HepG2 (cell line): ENCODE measurements around the gene CCDC192. TPM values are rescaled to one million over a fixed set of nuclear protein-coding genes. Genes with fewer than 3 reads are reported as not detected.
A peak's percentile ranks its signal among the peaks of the same experiment; 100 is the strongest.

Experiments used
- ATAC-seq: fragments of 200-7000 bp; cut with Tn5 transposase; 3 replicates; pipeline ENCODE4 v1.9.1; 2020; ENCODE audit warnings: mild to moderate bottlenecking, moderate library complexity
- BruUV-seq: library from RNA; stranded (reverse); fragments of 400-500 nt; replicated peaks from 2 replicates; lab custom pipeline; 2021; lab: Mats Ljungman, UMichigan
- CTCF ChIA-PET: fragments of 300-600 bp; formaldehyde crosslinking; extraction: SDS; loops from one replicate; lab custom pipeline; 2021; ENCODE audit warnings: low total read pairs, inconsistent platforms, low intra/inter-chr PET ratio; lab: Yijun Ruan, JAX
- POLR2A ChIA-PET: fragments of 350-600 bp; sonication (Branson Sonifier 250); formaldehyde crosslinking; loops from one replicate; lab custom pipeline; 2020; ENCODE audit warnings: antibody characterized with exemption, inconsistent platforms; lab: Yijun Ruan, JAX
- DNase-seq: peaks from one replicate; pipeline ENCODE4 v3.0.0-alpha.2; 2015; ENCODE audit warnings: low spot score
- FAIRE-seq: peaks from 3 replicates; lab custom pipeline; 2011; peaks lifted over from hg19 to GRCh38; lab: Jason Lieb, UNC
- H2AFZ ChIP-seq: one replicate; pipeline ENCODE4 v1.6.1; 2011; ENCODE audit warnings: low read length, inconsistent platforms
- H3K27ac ChIP-seq: fragments of 300-600 bp; 3 replicates; pipeline ENCODE4 v1.8.0; 2011; ENCODE audit warnings: mixed run types, mild to moderate bottlenecking, mixed read lengths, low read length, inconsistent platforms; ENCODE audit not compliant: insufficient read depth; ENCODE audit errors: extremely low read length
- H3K27me3 ChIP-seq, 2 experiments: fragments of 200-600 bp in 1 of 2; 2 replicates in 1 of 2; 3 replicates in 1 of 2; pipeline versions ENCODE4 v1.6.0 to v1.8.0; 2011; ENCODE audit warnings: low read length in 2 of 2, mild to moderate bottlenecking in 2 of 2, moderate library complexity in 2 of 2, inconsistent platforms in 1 of 2; ENCODE audit not compliant: insufficient read depth in 2 of 2, control insufficient read depth in 1 of 2
- H3K36me3 ChIP-seq, 2 experiments: fragments of 200-600 bp in 1 of 2; replicated peaks in 1 of 2; 2 replicates in 1 of 2; 3 replicates in 1 of 2; pipeline versions ENCODE4 v1.5.1 to v1.8.0; 2011; ENCODE audit warnings: low read length in 2 of 2, inconsistent platforms in 1 of 2; ENCODE audit not compliant: insufficient read depth in 2 of 2, control insufficient read depth in 1 of 2
- H3K4me1 ChIP-seq: 2 replicates; pipeline ENCODE4 v1.5.1; 2012; ENCODE audit warnings: low read length, inconsistent platforms; ENCODE audit not compliant: insufficient read depth
- H3K4me2 ChIP-seq: 2 replicates; pipeline ENCODE4 v1.6.0; 2011; ENCODE audit warnings: low read depth, low read length, inconsistent platforms
- H3K4me3 ChIP-seq, 3 experiments: fragments of 200-600 bp in 1 of 3; sonication (generic), shearing (Covaris generic) in 1 of 3; replicated peaks in 1 of 3; 2 replicates each; pipeline ENCODE4 v1.5.1; 2011 to 2016; ENCODE audit warnings: low read length in 3 of 3, inconsistent platforms in 2 of 3, low read depth in 2 of 3, mild to moderate bottlenecking in 2 of 3, control low read depth in 1 of 3, mixed read lengths in 1 of 3; ENCODE audit not compliant: insufficient read depth in 1 of 3
- H3K79me2 ChIP-seq: one replicate; pipeline ENCODE4 v1.6.1; 2011; ENCODE audit warnings: low read length, inconsistent platforms; ENCODE audit not compliant: insufficient read depth
- H3K9ac ChIP-seq: 2 replicates; pipeline ENCODE4 v1.6.0; 2011; ENCODE audit warnings: mild to moderate bottlenecking, low read depth, low read length, inconsistent platforms; ENCODE audit not compliant: insufficient read depth
- H3K9me3 ChIP-seq: 2 replicates; pipeline ENCODE4 v1.5.1; 2012; ENCODE audit warnings: mild to moderate bottlenecking, low read length
- H4K20me1 ChIP-seq: 2 replicates; pipeline ENCODE4 v1.6.0; 2011; ENCODE audit warnings: inconsistent platforms, mild to moderate bottlenecking, low read length, moderate library complexity; ENCODE audit not compliant: insufficient read depth
- CENPX ChIP-seq: sonication (generic); formaldehyde crosslinking; IDR thresholded peaks from 2 replicates; pipeline ENCODE4 v1.9.0; 2021; ENCODE audit warnings: mild to moderate bottlenecking, missing genetic modification reagents, moderate library complexity
- DNMT3B ChIP-seq: conservative IDR thresholded peaks from 2 replicates; pipeline ENCODE4 v1.6.1; 2016; ENCODE audit warnings: missing biosample characterization, control low read depth
- HMG20A ChIP-seq: IDR thresholded peaks from 2 replicates; pipeline ENCODE4 v1.6.1; 2016; ENCODE audit warnings: borderline replicate concordance
- HOXA9 ChIP-seq: sonication (generic); formaldehyde crosslinking; IDR thresholded peaks from 2 replicates; pipeline ENCODE4 v1.8.1; 2022; ENCODE audit warnings: missing genetic modification reagents, mild to moderate bottlenecking, moderate library complexity, borderline replicate concordance
- KMT2A ChIP-seq: sonication (generic); formaldehyde crosslinking; IDR thresholded peaks from 2 replicates; pipeline ENCODE4 v1.4.0; 2020; ENCODE audit warnings: missing genetic modification reagents
- MAFF ChIP-seq: IDR thresholded peaks from 2 replicates; pipeline ENCODE4 v1.6.1; 2011; ENCODE audit warnings: low read depth, low read length, improper control_type of control experiment
- NCOR1 ChIP-seq: fragments of 200-600 bp; sonication (generic); IDR thresholded peaks from 2 replicates; pipeline ENCODE4 v1.7.0; 2017; ENCODE audit warnings: antibody characterized with exemption, low read length, borderline replicate concordance
- POGZ ChIP-seq: sonication (generic); formaldehyde crosslinking; IDR thresholded peaks from 2 replicates; pipeline ENCODE4 v1.4.0; 2020; ENCODE audit warnings: mild to moderate bottlenecking, missing genetic modification reagents
- PPARG ChIP-seq: conservative IDR thresholded peaks from 2 replicates; pipeline ENCODE4 v1.6.1; 2016; ENCODE audit warnings: missing biosample characterization, missing genetic modification reagents
- SMYD3 ChIP-seq: sonication (generic); formaldehyde crosslinking; IDR thresholded peaks from 2 replicates; pipeline ENCODE4 v1.8.1; 2023; ENCODE audit warnings: mild to moderate bottlenecking, missing genetic modification reagents
- ZBTB7A ChIP-seq: sonication (generic); formaldehyde crosslinking; IDR thresholded peaks from 2 replicates; pipeline ENCODE4 v1.8.0; 2022; ENCODE audit warnings: mild to moderate bottlenecking, missing genetic modification reagents
- ZNF18 ChIP-seq: sonication (generic); formaldehyde crosslinking; IDR thresholded peaks from 2 replicates; pipeline ENCODE4 v1.8.0; 2022; ENCODE audit warnings: mild to moderate bottlenecking, missing genetic modification reagents; ENCODE audit not compliant: insufficient replicate concordance
- ZNF207 ChIP-seq: fragments of 450-650 bp; IDR thresholded peaks from 2 replicates; pipeline ENCODE4 v1.6.1; 2016; ENCODE audit warnings: antibody characterized with exemption, borderline replicate concordance
- ZNF224 ChIP-seq: sonication (generic); formaldehyde crosslinking; IDR thresholded peaks from 2 replicates; pipeline ENCODE4 v1.5.0; 2020; ENCODE audit warnings: mild to moderate bottlenecking, missing genetic modification reagents
- ZNF670 ChIP-seq: sonication (generic); formaldehyde crosslinking; IDR thresholded peaks from 2 replicates; pipeline ENCODE4 v1.8.0; 2022; ENCODE audit warnings: mild to moderate bottlenecking, missing genetic modification reagents, borderline replicate concordance
- WGBS: methylation state at CpG from one replicate; pipeline ENCODE4 v1.1.6; 2017; ENCODE audit warnings: low lambda C conversion rate; 5-methylcytosine and 5-hydroxymethylcytosine counted together
- in situ Hi-C: cut with HindIII; loops from 2 replicates; pipeline ENCODE4 v1.10.0; 2017; ENCODE audit warnings: low pct_unique_long_range_greater_than_20kb; ENCODE audit not compliant: extremely low pct_ligation_motif_present
- intact Hi-C: fragments of 100-400 bp; cut with micrococcal nuclease; formaldehyde crosslinking; loops from one replicate; pipeline ENCODE4 v1.10.0; 2022; ENCODE audit not compliant: unreplicated experiment
- polyA plus RNA-seq, 8 experiments: library from polyadenylated mRNA; depleted of rRNA in 3 of 8; stranded (reverse) in 7 of 8; unstranded in 1 of 8; fragments of >200 nt; fragmentation: Illumina TruSeq in 4 of 8; extraction: Trizol in 4 of 8; gene quantifications; 2 replicates each; pipeline versions ENCODE4 v1.2.1 to v1.2.3, GENCODE V29; 2011 to 2016; ENCODE audit warnings: low read depth in 4 of 8, missing spikeins in 1 of 8, mixed read lengths in 1 of 8; ENCODE audit not compliant: insufficient read depth in 1 of 8
- total RNA-seq, 5 experiments: library from RNA; depleted of rRNA; stranded (reverse); fragments of >200 nt; fragmentation: Illumina TruSeq; extraction: Trizol; gene quantifications; 2 replicates each; pipeline ENCODE4 v1.2.3, GENCODE V29; 2016; ENCODE audit warnings: low read depth in 1 of 5
- TF ChIP-seq, protein P1 (sequence below): sonication (generic); formaldehyde crosslinking; IDR thresholded peaks from 2 replicates; pipeline ENCODE4 v1.4.0; 2020; ENCODE audit warnings: mild to moderate bottlenecking, missing genetic modification reagents
- TF ChIP-seq, protein P2 (sequence below): sonication (generic); formaldehyde crosslinking; IDR thresholded peaks from 2 replicates; pipeline ENCODE4 v1.5.0; 2020; ENCODE audit warnings: mild to moderate bottlenecking, missing genetic modification reagents

CCDC192 gene
- total and polyA plus RNA-seq, 2 of the 13 experiments (the other 11 are each of a cell fraction or from before 2014, with no cell fraction given), result not detected

DNA sequence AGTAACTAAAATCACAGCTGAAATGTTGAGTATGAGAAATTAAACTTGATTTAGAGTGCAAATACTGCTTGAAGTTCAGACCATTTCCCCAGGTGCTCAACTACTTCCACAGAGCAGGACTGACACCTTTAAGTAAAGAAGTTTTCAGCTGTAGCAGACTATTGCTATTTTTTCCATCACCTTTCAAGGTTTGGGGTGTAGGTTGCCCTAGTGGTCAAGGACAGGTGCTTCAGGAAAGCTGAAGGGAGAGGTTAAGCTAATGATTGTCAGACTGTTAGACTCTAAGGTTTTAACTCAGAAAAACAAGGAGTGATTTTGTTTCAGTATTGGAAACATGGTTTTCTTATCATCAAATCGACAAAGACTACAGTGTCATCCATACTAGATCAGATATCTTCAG lies 162.1 kb downstream of the CCDC192 start:
- FAIRE-seq (no peak), ATAC-seq (peak; percentile 48), DNase-seq (no peak)
- Histone ChIP-seq H3K4me1 (0 out of 2 replicates have a peak, but pooled peaks cover 6% of the 10 kb centered on the region), H3K27ac (no peak overlapping the region), H3K9ac (no peak overlapping the region), H3K27me3 (no peaks in the 10 kb centered on the region), H2AFZ (no peak overlapping the region), H3K4me3 (no peak overlapping the region), H3K36me3 (no peaks in the 10 kb centered on the region), H3K4me2 (no peak overlapping the region), H3K79me2 (no peaks in the 10 kb centered on the region), H3K9me3 (no peaks in the 10 kb centered on the region), H4K20me1 (no peaks in the 10 kb centered on the region)
- ChIA-PET CTCF (no interaction called here), POLR2A (no interaction called here)
- intact Hi-C loops, result no loop called here
- BruUV-seq, result no TSS peak
- in situ Hi-C loops, result no loop called here
- 7% methylated on average over 1 of the region's 1 CpG for WGBS
- no peak for TF ChIP-seq KMT2A (CRISPR knock-in tag)
- no peak for TF ChIP-seq ZNF207
- TF ChIP-seq NCOR1, result no peak
- TF ChIP-seq, protein P1, sequence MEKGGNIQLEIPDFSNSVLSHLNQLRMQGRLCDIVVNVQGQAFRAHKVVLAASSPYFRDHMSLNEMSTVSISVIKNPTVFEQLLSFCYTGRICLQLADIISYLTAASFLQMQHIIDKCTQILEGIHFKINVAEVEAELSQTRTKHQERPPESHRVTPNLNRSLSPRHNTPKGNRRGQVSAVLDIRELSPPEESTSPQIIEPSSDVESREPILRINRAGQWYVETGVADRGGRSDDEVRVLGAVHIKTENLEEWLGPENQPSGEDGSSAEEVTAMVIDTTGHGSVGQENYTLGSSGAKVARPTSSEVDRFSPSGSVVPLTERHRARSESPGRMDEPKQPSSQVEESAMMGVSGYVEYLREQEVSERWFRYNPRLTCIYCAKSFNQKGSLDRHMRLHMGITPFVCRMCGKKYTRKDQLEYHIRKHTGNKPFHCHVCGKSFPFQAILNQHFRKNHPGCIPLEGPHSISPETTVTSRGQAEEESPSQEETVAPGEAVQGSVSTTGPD (CRISPR knock-in tag), result no peak
- no peak for TF ChIP-seq ZNF18 (CRISPR knock-in tag)
- no peak for TF ChIP-seq MAFF
- no peak for TF ChIP-seq PPARG (CRISPR knock-in tag)
- TF ChIP-seq ZNF670 (CRISPR knock-in tag), result no peak
- no peak for TF ChIP-seq ZBTB7A (CRISPR knock-in tag)
- TF ChIP-seq SMYD3 (CRISPR knock-in tag), result no peak
- no peak for TF ChIP-seq HMG20A (CRISPR knock-in tag)
- TF ChIP-seq CENPX (CRISPR knock-in tag), result no peak
- TF ChIP-seq DNMT3B, result no peak
- no peak for TF ChIP-seq POGZ (CRISPR knock-in tag)
- TF ChIP-seq HOXA9 (CRISPR knock-in tag), result no peak
- TF ChIP-seq ZNF224, result no peak
- TF ChIP-seq, protein P2, sequence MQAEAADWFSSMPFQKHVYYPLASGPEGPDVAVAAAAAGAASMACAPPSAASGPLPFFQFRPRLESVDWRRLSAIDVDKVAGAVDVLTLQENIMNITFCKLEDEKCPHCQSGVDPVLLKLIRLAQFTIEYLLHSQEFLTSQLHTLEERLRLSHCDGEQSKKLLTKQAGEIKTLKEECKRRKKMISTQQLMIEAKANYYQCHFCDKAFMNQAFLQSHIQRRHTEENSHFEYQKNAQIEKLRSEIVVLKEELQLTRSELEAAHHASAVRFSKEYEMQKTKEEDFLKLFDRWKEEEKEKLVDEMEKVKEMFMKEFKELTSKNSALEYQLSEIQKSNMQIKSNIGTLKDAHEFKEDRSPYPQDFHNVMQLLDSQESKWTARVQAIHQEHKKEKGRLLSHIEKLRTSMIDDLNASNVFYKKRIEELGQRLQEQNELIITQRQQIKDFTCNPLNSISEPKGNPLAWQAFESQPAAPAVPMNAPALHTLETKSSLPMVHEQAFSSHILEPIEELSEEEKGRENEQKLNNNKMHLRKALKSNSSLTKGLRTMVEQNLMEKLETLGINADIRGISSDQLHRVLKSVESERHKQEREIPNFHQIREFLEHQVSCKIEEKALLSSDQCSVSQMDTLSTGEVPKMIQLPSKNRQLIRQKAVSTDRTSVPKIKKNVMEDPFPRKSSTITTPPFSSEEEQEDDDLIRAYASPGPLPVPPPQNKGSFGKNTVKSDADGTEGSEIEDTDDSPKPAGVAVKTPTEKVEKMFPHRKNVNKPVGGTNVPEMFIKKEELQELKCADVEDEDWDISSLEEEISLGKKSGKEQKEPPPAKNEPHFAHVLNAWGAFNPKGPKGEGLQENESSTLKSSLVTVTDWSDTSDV, result no peak
